Measurements from ENCODE around the gene AFF3. TPM values are rescaled to one million over a fixed set of nuclear protein-coding genes. Genes with fewer than 3 reads are reported as not detected.

Gene AFF3
- total and polyA plus RNA-seq, 4 donors = 0.48 to 5.3 (median 2.3) TPM

- no peak overlapping the region for H3K27ac ChIP-seq (ENCODE audit: low read depth in 1 of 2, low read length in 2 of 2)
- no peaks in the 10 kb centered on the region for H3K4me1 ChIP-seq (ENCODE audit: control insufficient read depth in 4 of 4, insufficient read depth in 4 of 4, low read length in 3 of 4)
- TF ChIP-seq HNF4G (IDR thresholded peaks at IDR 0.05) (no peak), ATF3 (IDR thresholded peaks at IDR 0.05) (no peak), REST (IDR thresholded peaks at IDR 0.05) (no peak)
- no peaks in the 10 kb centered on the region for H3K9me3 ChIP-seq (ENCODE audit: control insufficient read depth in 4 of 4, low read length in 3 of 4)
- no peak for DNase-seq (ENCODE audit: low spot score)
- 91% methylated on average over 4 of the region's 4 CpGs for WGBS
- no peak overlapping the region for H3K4me3 ChIP-seq (ENCODE audit: low read depth in 1 of 3, low read length in 3 of 3)
- H3K27me3 ChIP-seq (ENCODE audit: control insufficient read depth in 4 of 4, insufficient read depth in 4 of 4, low read length in 3 of 4) = no peaks in the 10 kb centered on the region
- no peaks in the 10 kb centered on the region for H3K36me3 ChIP-seq (ENCODE audit: control insufficient read depth in 4 of 4, insufficient read depth in 3 of 4, low read depth in 1 of 4, low read length in 3 of 4)
- H3K9ac ChIP-seq (ENCODE audit: low read depth in 1 of 2, low read length in 2 of 2) = no peak overlapping the region
Measured at GRCh38 chr2:99621106-99621505, 521.3 kb downstream of the AFF3 start.

- no peak overlapping the region for H3K9ac ChIP-seq (ENCODE audit: low read depth in 1 of 2, low read length in 2 of 2)
- no peaks in the 10 kb centered on the region for H3K9me3 ChIP-seq (ENCODE audit: control insufficient read depth in 4 of 4, low read length in 3 of 4)
- DNase-seq (ENCODE audit: low spot score) = no peak
- no peaks in the 10 kb centered on the region for H3K4me1 ChIP-seq (ENCODE audit: control insufficient read depth in 4 of 4, insufficient read depth in 4 of 4, low read length in 3 of 4)
- H3K36me3 ChIP-seq (ENCODE audit: control insufficient read depth in 4 of 4, insufficient read depth in 3 of 4, low read depth in 1 of 4, low read length in 3 of 4) = no peaks in the 10 kb centered on the region
- H3K27me3 ChIP-seq (ENCODE audit: control insufficient read depth in 4 of 4, insufficient read depth in 4 of 4, low read length in 3 of 4) = no peaks in the 10 kb centered on the region
- 97% methylated on average over 1 of the region's 1 CpG for WGBS
- no peak overlapping the region for H3K27ac ChIP-seq (ENCODE audit: low read depth in 1 of 2, low read length in 2 of 2)
- no peak for TF ChIP-seq RAD21 (IDR thresholded peaks at IDR 0.05)
- no peak for TF ChIP-seq JUND (IDR thresholded peaks at IDR 0.05)
- TF ChIP-seq NR2F2 (IDR thresholded peaks at IDR 0.05) = no peak
- TF ChIP-seq RXRA (IDR thresholded peaks at IDR 0.05) = no peak
- no peak for TF ChIP-seq EGR1 (IDR thresholded peaks at IDR 0.05; ENCODE audit: low read depth in 2 of 2)
- no peak for TF ChIP-seq YY1 (IDR thresholded peaks at IDR 0.05)
- H3K4me3 ChIP-seq (ENCODE audit: low read depth in 1 of 3, low read length in 3 of 3) = no peak overlapping the region
Measured at GRCh38 chr2:99619151-99619550, 523.2 kb downstream of the AFF3 start.

- WGBS = 83% methylated on average over 6 of the region's 6 CpGs
Measured at GRCh38 chr2:99618579-99619097, 523.8 kb downstream of the AFF3 start.

More at GRCh38 chr2:99618579-99619097, 523.8 kb downstream of the AFF3 start:
- Histone ChIP-seq H3K4me3 (ENCODE audit: low read depth in 1 of 3, low read length in 3 of 3) (no peak overlapping the region), H3K9ac (ENCODE audit: low read depth in 1 of 2, low read length in 2 of 2) (no peak overlapping the region), H3K36me3 (ENCODE audit: control insufficient read depth in 4 of 4, insufficient read depth in 3 of 4, low read depth in 1 of 4, low read length in 3 of 4) (no peaks in the 10 kb centered on the region), H3K4me1 (ENCODE audit: control insufficient read depth in 4 of 4, insufficient read depth in 4 of 4, low read length in 3 of 4) (no peaks in the 10 kb centered on the region), H3K27me3 (ENCODE audit: control insufficient read depth in 4 of 4, insufficient read depth in 4 of 4, low read length in 3 of 4) (no peaks in the 10 kb centered on the region), H3K9me3 (ENCODE audit: control insufficient read depth in 4 of 4, low read length in 3 of 4) (no peaks in the 10 kb centered on the region), H3K27ac (ENCODE audit: low read depth in 1 of 2, low read length in 2 of 2) (no peak overlapping the region)
- DNase-seq (ENCODE audit: low spot score) = no peak
- TF ChIP-seq TAF1 (conservative IDR thresholded peaks at IDR 0.05) (no peak), YY1 (IDR thresholded peaks at IDR 0.05) (no peak), ATF3 (IDR thresholded peaks at IDR 0.05) (no peak), REST (IDR thresholded peaks at IDR 0.05) (no peak), EGR1 (IDR thresholded peaks at IDR 0.05; ENCODE audit: low read depth in 2 of 2) (no peak), GABPA (IDR thresholded peaks at IDR 0.05 in 1 of 2, conservative IDR thresholded peaks at IDR 0.05 in 1 of 2) (no peak), ZBTB33 (IDR thresholded peaks at IDR 0.05) (no peak), FOXA2 (IDR thresholded peaks at IDR 0.05) (no peak), FOXA1 (IDR thresholded peaks at IDR 0.05) (no peak), HNF4G (IDR thresholded peaks at IDR 0.05) (no peak), MAX (IDR thresholded peaks at IDR 0.05) (no peak), RAD21 (IDR thresholded peaks at IDR 0.05) (no peak), JUND (IDR thresholded peaks at IDR 0.05) (no peak)

All from liver (tissue), 9 donors.